Kidney (tissue), 14 donors: ENCODE data around the gene UNC119B. TPM values are rescaled to one million over a fixed set of nuclear protein-coding genes. Genes with fewer than 3 reads are reported as not detected.
A peak's percentile ranks its signal among the peaks of the same experiment; 100 is the strongest.

Source experiments
- DNase-seq, 5 donors: peaks; one replicate each; pipeline ENCODE4 v3.0.0-alpha.2; 2013 to 2020
- FAIRE-seq: peaks from 2 replicates; lab custom pipeline; 2012; peaks lifted over from hg19 to GRCh38; lab: Jason Lieb, UNC
- H3K27ac ChIP-seq, 2 donors: one replicate each; pipeline ENCODE4 v1.7.0; 2013; ENCODE audit warnings: low read depth in 2 of 2, low read length in 2 of 2, inconsistent platforms in 1 of 2
- H3K27me3 ChIP-seq: one replicate; pipeline ENCODE4 v1.7.1; 2013; ENCODE audit warnings: low read length, inconsistent platforms; ENCODE audit not compliant: control insufficient read depth, insufficient read depth
- H3K36me3 ChIP-seq, 3 donors: one replicate each; pipeline versions ENCODE4 v1.7.0 to v1.7.1; 2013; ENCODE audit warnings: low read length in 3 of 3, control low read depth in 1 of 3, inconsistent platforms in 1 of 3; ENCODE audit not compliant: insufficient read depth in 3 of 3, control insufficient read depth in 2 of 3
- H3K4me1 ChIP-seq, 3 donors: one replicate each; pipeline versions ENCODE4 v1.7.0 to v1.7.1; 2013; ENCODE audit warnings: low read length in 3 of 3, inconsistent platforms in 1 of 3, low read depth in 1 of 3; ENCODE audit not compliant: control insufficient read depth in 2 of 3, insufficient read depth in 2 of 3
- H3K4me3 ChIP-seq, 3 donors: one replicate each; pipeline versions ENCODE4 v1.7.0 to v1.8.1; 2013; ENCODE audit warnings: low read length in 3 of 3, control low read depth in 1 of 3, inconsistent platforms in 1 of 3
- H3K9ac ChIP-seq, 3 donors: one replicate each; pipeline versions ENCODE4 v1.7.0 to v1.7.1; 2013; ENCODE audit warnings: low read length in 3 of 3, control low read depth in 1 of 3, inconsistent platforms in 1 of 3
- H3K9me3 ChIP-seq, 3 donors: one replicate each; pipeline versions ENCODE4 v1.7.0 to v1.7.1; 2013; ENCODE audit warnings: low read length in 3 of 3, control low read depth in 1 of 3, inconsistent platforms in 1 of 3; ENCODE audit not compliant: control insufficient read depth in 2 of 3, insufficient read depth in 1 of 3
- CTCF ChIP-seq: IDR thresholded peaks from 3 replicates; pipeline ENCODE4 v1.5.1; 2012; ENCODE audit warnings: mild to moderate bottlenecking, moderate library complexity, borderline replicate concordance; ENCODE audit not compliant: insufficient read depth; ENCODE audit errors: extremely low read depth
- intact Hi-C: fragments of 100-400 bp; cut with DNase I; formaldehyde crosslinking; loops from one replicate; pipeline ENCODE4 v1.11.1; 2022
- polyA plus RNA-seq: library from polyadenylated mRNA; stranded (reverse); fragments of 350-450 nt; fragmentation: Illumina TruSeq; extraction: RNeasy Lipid Tissue Mini Kit (QIAGEN cat#74804); gene quantifications from one replicate; pipeline ENCODE4 v1.2.3, GENCODE V29; 2014; ENCODE audit warnings: low read depth, low replicate concordance; ENCODE audit not compliant: insufficient read depth
- total RNA-seq: library from RNA; stranded (reverse); fragmentation: NEBNext Ultra II Directional; extraction: Animal tissue kit (Norgen Biotek cat#: 25700); gene quantifications from one replicate; pipeline ENCODE4 v1.2.1, GENCODE V29; 2021
- donor health status: control.
- donor health status: control.
- donor health status: control.
- donor health status: control.
- donor health status: control.
- donor health status: DM: yes; HTN: yes; CAD: no.
- donor health status: Normal renal cell carcinoma (clear cell type).

UNC119B gene
- total and polyA plus RNA-seq, 2 donors from 2014 or later, result 29.4 to 44.5 TPM

- TF ChIP-seq CTCF, result no peak
- Histone ChIP-seq H3K9me3 (no peaks in the 10 kb centered on the region), H3K36me3 (peaks cover 0 to 9% (median 5%) of the 10 kb centered on the region in 3 donors), H3K9ac (no peak overlapping the region), H3K27me3 (no peaks in the 10 kb centered on the region), H3K27ac (no peak overlapping the region), H3K4me3 (no peak overlapping the region), H3K4me1 (peaks cover 3 to 8% (median 6%) of the 10 kb centered on the region in 3 donors)
- intact Hi-C loops, result no loop called here
- DNase-seq (no peak), FAIRE-seq (no peak)
These were observed 4.2 kb upstream of the UNC119B start for GRCh38 chr12:120706029-120706428.

- Histone ChIP-seq H3K9me3 (no peaks in the 10 kb centered on the region), H3K36me3 (peaks cover 4 to 6% (median 4%) of the 10 kb centered on the region in 3 donors), H3K4me1 (peaks cover 3 to 17% (median 14%) of the 10 kb centered on the region in 3 donors), H3K27me3 (no peaks in the 10 kb centered on the region), H3K4me3 (no peak overlapping the region), H3K27ac (no peak overlapping the region), H3K9ac (no peak overlapping the region)
- no peak for DNase-seq
- TF ChIP-seq CTCF, result no peak
- no peak for FAIRE-seq
- intact Hi-C loops, result no loop called here
These were observed 1.6 kb upstream of the UNC119B start for GRCh38 chr12:120708651-120709050.

- H3K4me3 ChIP-seq, result peak overlapping the region; percentile 49 to 80 (median 57)
- H3K9ac ChIP-seq, result peak overlapping the region; percentile 26 to 56 (median 37)
- H3K27ac ChIP-seq, result peak overlapping the region; percentile 69 to 83
- H3K9me3 ChIP-seq, result no peaks in the 10 kb centered on the region
- intact Hi-C loops, result loop anchor here (10.0 kb wide), 2 partner anchors 66 to 126 kb away; partner anchors contain the start of genes CABP1 and POP5
- peak; percentile 49 to 84 (median 65) for DNase-seq
- no peak for TF ChIP-seq CTCF
- H3K4me1 ChIP-seq, result peaks cover 3 to 17% (median 14%) of the 10 kb centered on the region in 3 donors
- peaks cover 4 to 20% (median 7%) of the 10 kb centered on the region in 3 donors for H3K36me3 ChIP-seq
- no peaks in the 10 kb centered on the region for H3K27me3 ChIP-seq
- no peak for FAIRE-seq
These were observed 593 bp downstream of the UNC119B start for GRCh38 chr12:120710805-120711296.
